Measurements from ENCODE around the gene PPP2R1B. TPM values are rescaled to one million over a fixed set of nuclear protein-coding genes. Genes with fewer than 3 reads are reported as not detected.

Gene PPP2R1B
- total RNA-seq, 4 donors from 2014 or later = 11.1 to 21.9 (median 20.5) TPM

DNA sequence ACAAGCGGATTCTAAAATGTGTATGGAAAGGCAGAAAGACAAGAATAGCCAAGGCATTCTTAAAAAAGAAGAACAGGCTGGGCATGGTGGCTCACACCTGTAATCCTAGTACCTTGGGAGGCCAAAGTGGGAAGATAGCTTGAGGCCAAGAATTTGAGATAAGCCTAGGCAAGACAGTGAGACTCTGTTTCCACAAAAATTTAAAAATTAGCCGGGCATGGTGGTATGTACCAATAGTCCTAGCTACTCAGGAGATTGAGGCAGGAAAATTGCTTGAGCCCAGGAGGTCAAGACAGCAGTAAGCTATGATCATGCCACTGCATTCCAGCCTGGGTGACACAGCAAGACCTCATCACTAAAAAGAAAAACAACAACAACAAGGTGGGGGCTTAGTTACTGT is 46.0 kb upstream of the PPP2R1B start:
- ATAC-seq = no peak
- WGBS, 2 donors (ENCODE audit: low coverage in 1 of 2) = 100% methylated on average over 1 to 2 of the region's 2 CpGs
- no peak overlapping the region for H3K27ac ChIP-seq
- no peaks in the 10 kb centered on the region for H3K27me3 ChIP-seq
- no peaks in the 10 kb centered on the region for H3K9me3 ChIP-seq
- TF ChIP-seq, protein P1, sequence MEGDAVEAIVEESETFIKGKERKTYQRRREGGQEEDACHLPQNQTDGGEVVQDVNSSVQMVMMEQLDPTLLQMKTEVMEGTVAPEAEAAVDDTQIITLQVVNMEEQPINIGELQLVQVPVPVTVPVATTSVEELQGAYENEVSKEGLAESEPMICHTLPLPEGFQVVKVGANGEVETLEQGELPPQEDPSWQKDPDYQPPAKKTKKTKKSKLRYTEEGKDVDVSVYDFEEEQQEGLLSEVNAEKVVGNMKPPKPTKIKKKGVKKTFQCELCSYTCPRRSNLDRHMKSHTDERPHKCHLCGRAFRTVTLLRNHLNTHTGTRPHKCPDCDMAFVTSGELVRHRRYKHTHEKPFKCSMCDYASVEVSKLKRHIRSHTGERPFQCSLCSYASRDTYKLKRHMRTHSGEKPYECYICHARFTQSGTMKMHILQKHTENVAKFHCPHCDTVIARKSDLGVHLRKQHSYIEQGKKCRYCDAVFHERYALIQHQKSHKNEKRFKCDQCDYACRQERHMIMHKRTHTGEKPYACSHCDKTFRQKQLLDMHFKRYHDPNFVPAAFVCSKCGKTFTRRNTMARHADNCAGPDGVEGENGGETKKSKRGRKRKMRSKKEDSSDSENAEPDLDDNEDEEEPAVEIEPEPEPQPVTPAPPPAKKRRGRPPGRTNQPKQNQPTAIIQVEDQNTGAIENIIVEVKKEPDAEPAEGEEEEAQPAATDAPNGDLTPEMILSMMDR (IDR thresholded peaks at IDR 0.05) = no peak
- TF ChIP-seq POLR2AphosphoS5 (IDR thresholded peaks at IDR 0.05) = no peak
- TF ChIP-seq POLR2A (IDR thresholded peaks at IDR 0.05) = no peak
- TF ChIP-seq EP300 (IDR thresholded peaks at IDR 0.05) = no peak
- peaks cover 0 to 8% (median 5%) of the 10 kb centered on the region in 3 donors for H3K4me1 ChIP-seq
- H3K4me3 ChIP-seq = no peak overlapping the region
- peaks cover 0 to 27% of the 10 kb centered on the region in 2 donors for H3K36me3 ChIP-seq

DNA sequence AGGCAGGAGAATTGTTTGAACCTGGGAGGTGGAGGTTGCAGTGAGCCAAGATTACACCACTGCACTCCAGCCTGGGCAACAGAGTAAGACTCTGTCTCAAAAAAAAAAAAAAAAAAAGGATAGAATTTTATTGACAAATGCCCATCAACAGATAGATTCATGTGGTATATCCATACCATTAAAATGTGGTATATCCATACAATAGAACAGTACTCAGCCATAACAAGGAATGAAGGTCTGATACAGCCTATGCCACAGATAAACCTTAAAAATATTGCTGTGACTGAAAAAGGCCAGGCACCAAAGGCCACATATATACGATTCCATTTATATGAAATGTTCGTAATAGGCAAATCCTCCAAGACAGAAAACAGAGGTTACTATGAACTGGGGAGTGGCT is 45.3 kb upstream of the PPP2R1B start:
- WGBS, 2 donors (ENCODE audit: low coverage in 1 of 2) = 92 to 98% methylated on average over 2 of the region's 2 CpGs
- H3K9me3 ChIP-seq = no peaks in the 10 kb centered on the region
- peaks cover 0 to 8% (median 5%) of the 10 kb centered on the region in 3 donors for H3K4me1 ChIP-seq
- ATAC-seq = no peak
- no peak overlapping the region for H3K4me3 ChIP-seq
- H3K27me3 ChIP-seq = no peaks in the 10 kb centered on the region
- H3K27ac ChIP-seq = no peak overlapping the region
- H3K36me3 ChIP-seq = peaks cover 0 to 32% of the 10 kb centered on the region in 2 donors
- TF ChIP-seq POLR2AphosphoS5 (IDR thresholded peaks at IDR 0.05) (no peak), POLR2A (IDR thresholded peaks at IDR 0.05) (no peak), EP300 (IDR thresholded peaks at IDR 0.05) (no peak)
- TF ChIP-seq, protein P1 (IDR thresholded peaks at IDR 0.05) = no peak

DNA sequence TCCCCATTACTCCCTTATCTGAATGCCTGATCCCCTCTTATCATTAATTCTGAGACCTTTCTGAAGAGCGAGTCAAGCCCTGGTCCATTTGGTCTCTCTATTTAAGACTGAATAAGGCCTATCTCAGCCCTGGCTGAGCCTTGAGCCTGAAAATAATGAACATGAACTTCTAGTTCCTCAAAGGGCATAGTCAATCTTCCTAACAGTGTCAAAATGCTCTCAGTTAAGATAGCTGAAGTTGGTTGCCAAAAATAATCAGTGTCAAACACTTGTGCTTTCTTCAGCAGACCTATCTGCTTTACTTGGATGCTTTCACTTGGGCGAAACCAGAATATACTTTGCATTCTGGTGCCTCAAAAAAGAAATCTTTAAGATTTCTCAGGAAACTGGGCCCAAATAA is 42.6 kb upstream of the PPP2R1B start:
- TF ChIP-seq POLR2A (IDR thresholded peaks at IDR 0.05) = no peak
- TF ChIP-seq EP300 (IDR thresholded peaks at IDR 0.05) = no peak
- TF ChIP-seq, protein P1 (IDR thresholded peaks at IDR 0.05) = no peak
- TF ChIP-seq POLR2AphosphoS5 (IDR thresholded peaks at IDR 0.05) = no peak
- 88 to 100% methylated on average over 1 to 2 of the region's 2 CpGs for WGBS, 2 donors (ENCODE audit: low coverage in 1 of 2)
- Histone ChIP-seq H3K4me1 (no peaks in the 10 kb centered on the region), H3K4me3 (no peak overlapping the region), H3K27ac (no peak overlapping the region), H3K36me3 (peaks cover 0 to 56% of the 10 kb centered on the region in 2 donors), H3K27me3 (no peaks in the 10 kb centered on the region), H3K9me3 (no peaks in the 10 kb centered on the region)
- no peak for ATAC-seq

DNA sequence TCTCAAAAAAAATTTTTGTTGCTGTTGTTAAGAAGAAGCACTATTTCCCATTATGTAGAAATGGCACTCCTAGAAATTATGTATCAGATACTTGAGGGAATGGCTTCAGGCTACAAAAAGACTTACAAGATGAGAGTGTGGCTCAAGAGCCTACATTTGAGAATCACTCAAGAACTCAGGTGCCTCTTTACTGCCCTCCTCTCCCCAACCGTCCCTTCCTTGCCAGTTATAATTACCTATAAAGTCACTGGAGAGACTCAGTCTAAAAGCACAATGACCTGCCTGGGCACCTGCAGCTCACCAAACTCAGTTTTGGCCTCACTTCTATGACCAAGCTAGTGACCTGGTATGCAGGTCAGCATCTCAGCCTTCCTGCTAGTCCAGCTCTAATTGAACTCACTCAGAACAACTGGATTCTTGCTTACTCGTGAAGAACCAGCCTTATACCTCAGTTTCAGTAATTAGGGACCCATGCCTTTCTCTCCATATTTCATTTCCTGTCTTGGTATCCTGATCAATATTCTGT is 41.9 kb upstream of the PPP2R1B start:
- no peaks in the 10 kb centered on the region for H3K9me3 ChIP-seq
- no peak overlapping the region for H3K4me3 ChIP-seq
- H3K36me3 ChIP-seq = peaks cover 0 to 61% of the 10 kb centered on the region in 2 donors
- H3K27ac ChIP-seq = no peak overlapping the region
- WGBS, 2 donors (ENCODE audit: low coverage in 1 of 2) = 91 to 92% methylated on average over 1 to 2 of the region's 2 CpGs
- TF ChIP-seq, protein P1 (IDR thresholded peaks at IDR 0.05) = no peak
- TF ChIP-seq POLR2A (IDR thresholded peaks at IDR 0.05) (no peak), POLR2AphosphoS5 (IDR thresholded peaks at IDR 0.05) (no peak), EP300 (IDR thresholded peaks at IDR 0.05) (no peak)
- H3K4me1 ChIP-seq = no peaks in the 10 kb centered on the region
- H3K27me3 ChIP-seq = no peaks in the 10 kb centered on the region
- no peak for ATAC-seq

DNA sequence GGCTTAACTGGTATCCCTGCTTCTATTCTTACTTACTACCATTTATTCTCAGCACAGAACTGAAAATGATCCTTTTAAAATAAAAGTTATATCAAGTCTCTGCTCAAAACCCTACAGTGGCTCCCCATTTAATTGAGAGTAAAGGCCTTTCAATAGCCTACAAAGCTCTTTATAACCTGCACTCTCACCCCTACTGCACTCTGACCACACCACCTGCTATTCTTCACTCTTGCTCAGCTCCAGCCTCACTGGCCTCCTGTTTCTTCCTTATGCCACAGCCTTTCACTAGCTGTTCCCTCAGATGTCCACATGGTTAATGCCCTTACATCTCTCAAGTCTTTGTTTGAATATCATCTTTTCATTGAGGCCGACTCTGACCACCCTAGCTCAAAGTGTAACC is 40.9 kb upstream of the PPP2R1B start:
- TF ChIP-seq POLR2AphosphoS5 (IDR thresholded peaks at IDR 0.05) = no peak
- TF ChIP-seq, protein P1 (IDR thresholded peaks at IDR 0.05) = no peak
- no peak for TF ChIP-seq POLR2A (IDR thresholded peaks at IDR 0.05)
- no peak for TF ChIP-seq EP300 (IDR thresholded peaks at IDR 0.05)
- Histone ChIP-seq H3K9me3 (no peaks in the 10 kb centered on the region), H3K27ac (no peak overlapping the region), H3K36me3 (peaks cover 0 to 71% of the 10 kb centered on the region in 2 donors), H3K4me3 (no peak overlapping the region), H3K27me3 (no peaks in the 10 kb centered on the region), H3K4me1 (no peaks in the 10 kb centered on the region)
- ATAC-seq = no peak
- 88% methylated on average over 1 of the region's 1 CpG; no CpG with 5 or more reads in 1 of the 2 donors for WGBS, 2 donors (ENCODE audit: low coverage in 1 of 2)
